Measurements from ENCODE around the gene RRAGC.

The RRAGC gene, protein sequence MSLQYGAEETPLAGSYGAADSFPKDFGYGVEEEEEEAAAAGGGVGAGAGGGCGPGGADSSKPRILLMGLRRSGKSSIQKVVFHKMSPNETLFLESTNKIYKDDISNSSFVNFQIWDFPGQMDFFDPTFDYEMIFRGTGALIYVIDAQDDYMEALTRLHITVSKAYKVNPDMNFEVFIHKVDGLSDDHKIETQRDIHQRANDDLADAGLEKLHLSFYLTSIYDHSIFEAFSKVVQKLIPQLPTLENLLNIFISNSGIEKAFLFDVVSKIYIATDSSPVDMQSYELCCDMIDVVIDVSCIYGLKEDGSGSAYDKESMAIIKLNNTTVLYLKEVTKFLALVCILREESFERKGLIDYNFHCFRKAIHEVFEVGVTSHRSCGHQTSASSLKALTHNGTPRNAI

DNA sequence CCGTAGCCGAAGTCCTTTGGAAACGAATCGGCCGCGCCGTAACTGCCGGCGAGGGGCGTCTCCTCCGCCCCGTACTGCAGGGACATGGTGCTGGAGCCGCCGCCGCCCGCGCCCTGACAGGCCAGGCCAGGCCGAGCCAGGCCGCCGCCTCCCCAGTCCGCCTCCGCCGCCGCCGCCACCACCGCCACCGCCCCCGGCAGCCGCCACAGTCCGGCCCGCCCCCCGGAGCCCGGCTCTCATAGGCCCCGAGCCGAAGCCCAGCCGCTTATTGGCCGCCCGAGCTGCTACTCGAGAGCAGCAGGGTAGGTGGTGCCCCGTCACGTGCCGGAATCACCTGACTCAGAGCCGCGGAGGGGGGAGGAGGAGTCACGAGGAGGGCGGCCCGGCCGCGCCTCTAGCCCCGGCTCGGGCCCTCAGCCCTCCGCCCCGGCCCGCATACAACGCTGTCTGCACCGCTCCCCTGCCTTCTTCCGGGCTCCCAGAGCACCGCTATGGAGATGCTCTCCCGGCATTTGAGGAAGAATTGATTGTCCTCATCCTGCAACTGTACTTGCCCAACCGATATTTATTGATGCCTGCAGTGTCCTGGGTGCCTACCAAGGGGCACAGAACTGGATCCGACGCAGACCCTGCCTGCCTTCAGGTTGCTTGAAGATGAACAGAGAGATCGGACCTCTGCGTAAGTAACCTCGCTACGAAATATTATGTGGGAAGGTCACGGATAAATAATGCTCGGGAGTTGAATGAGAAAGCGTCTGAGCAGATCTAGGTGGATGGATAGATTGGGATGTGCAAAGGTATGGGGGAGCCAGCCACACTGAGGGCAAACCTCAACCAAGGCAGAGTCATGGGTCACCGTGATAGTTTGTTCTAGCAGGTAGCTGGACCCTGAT, at the start of gene RRAGC:
TSS of gene RRAGC (minus strand) at position 212 of the 893 bp plus-strand sequence. CDS start at position 86, 126 bp downstream.
- peak; percentile 98 for DNase-seq

DNA sequence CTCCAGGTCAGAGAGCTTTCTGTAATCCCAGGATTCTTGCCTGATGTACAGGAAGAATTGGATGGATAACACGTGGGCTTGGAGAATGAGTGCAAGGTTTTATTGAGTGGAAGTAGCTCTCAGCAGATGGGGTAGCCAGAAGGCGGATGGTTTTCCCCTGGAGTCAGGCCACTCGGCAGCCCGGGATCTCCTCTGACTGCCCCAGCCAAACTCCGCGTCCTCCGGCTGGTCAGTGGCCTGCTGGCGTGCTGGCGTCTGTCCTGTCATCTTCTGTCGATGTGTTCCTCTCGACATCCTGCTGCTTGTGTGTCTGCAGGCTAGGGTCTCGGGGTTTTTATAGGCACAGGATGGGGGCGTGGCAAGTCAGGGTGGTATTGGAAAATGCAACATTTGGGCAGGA, 49.2 kb upstream of the RRAGC start:
- DNase-seq, result no peak

DNA sequence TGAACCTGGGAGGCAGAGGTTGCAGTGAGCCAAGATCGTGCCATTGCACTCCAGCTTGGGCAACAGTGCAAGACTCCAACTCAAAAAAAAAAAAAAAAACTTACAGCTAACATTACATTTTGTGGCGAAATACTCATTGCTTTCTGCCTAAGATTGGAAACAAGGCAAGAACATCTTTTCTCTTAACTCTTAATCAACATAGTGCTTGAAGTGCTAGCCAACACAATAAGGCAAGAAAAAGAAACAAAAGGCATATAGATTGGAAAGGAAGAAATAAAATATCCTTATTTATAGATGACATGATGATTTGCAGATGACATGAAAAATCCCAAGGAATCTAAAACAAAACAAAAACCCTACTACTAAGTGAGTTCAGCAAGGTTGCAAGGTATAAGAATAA, 46.4 kb upstream of the RRAGC start:
- no peak for DNase-seq

DNA sequence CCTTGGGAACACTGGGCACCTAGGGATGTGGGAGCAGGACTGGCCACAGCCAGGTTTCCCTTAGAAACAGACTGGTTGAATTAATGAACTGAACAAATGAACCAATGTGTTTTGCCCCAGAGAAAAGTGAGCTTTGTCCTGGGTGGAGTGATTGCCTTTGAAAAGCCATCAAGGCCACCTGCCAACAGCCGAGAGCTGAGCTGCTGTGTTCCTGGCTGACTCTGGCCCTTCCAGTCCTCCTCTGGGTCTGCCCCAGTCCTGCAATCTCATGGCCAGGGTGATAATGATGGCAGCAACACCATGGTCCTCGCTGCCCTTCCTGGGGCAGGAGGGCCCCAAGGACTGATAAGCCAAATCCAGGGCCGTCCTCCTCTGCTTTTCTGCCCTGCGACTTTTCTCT, 40.0 kb upstream of the RRAGC start:
- no peak for DNase-seq

DNA sequence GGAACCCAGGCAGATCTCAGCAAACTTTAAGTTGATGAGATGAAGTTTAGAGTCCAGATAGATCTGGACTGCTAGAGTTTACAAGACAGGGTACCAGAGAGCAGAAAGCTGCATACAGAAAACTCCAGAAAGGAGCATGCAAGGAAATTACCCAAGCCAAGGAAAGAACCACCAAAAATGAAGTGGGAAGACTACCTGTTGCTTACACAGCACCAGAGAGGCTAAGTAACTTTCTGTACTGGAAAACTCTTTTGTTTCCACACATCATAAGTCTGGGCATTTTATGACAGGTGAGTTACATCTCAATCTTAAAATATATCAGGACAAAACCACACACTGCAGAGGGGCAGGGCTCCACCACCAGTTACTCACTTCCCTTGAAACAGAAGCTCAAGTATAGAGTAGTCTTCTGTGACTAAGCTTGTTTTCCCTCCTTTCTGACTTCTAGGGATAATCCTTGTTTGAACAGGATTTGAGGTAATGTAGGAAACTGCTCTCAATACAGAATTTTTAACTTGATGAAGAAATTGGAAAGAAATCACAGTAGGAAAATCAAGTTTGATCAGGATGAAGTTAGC, 39.2 kb upstream of the RRAGC start:
- DNase-seq, result peak; percentile 20

DNA sequence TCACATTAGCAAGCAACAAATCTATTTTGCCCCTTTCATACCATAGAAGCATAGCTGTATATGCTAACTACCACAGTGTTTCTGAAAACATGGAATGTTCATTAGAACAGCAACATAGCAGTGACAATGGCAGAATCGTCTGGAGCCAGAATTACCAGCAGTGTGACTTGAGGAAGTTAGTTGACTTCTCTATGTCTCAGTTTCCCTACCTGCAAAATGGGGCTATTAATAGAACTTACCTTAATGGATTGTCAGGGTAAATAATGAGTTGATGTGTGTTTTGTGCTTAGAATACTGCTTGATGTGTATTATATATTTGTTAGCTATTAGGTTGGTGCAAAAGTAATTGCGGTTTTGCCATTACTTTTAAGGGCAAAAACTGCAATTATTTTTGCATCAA, 36.6 kb upstream of the RRAGC start:
- no peak for DNase-seq

DNA sequence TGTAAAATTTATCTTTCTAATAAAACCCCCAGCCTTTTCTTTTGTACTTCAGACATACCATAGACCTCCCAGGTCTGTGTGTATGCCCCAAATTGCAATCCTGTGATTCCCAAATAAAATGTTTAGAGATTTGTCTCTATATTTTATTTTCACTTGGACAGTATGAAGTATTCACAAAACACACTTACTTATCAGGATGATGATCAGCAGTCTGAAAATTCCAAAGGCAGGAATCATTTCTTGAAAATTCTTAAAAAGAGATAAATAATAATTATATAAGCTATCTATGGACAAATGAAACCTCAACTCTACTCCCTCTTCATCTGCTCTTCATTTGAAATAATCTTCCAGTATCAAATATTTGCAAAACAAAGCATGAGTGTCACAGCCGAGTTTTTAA, 33.4 kb upstream of the RRAGC start:
- DNase-seq, result peak; percentile 7

DNA sequence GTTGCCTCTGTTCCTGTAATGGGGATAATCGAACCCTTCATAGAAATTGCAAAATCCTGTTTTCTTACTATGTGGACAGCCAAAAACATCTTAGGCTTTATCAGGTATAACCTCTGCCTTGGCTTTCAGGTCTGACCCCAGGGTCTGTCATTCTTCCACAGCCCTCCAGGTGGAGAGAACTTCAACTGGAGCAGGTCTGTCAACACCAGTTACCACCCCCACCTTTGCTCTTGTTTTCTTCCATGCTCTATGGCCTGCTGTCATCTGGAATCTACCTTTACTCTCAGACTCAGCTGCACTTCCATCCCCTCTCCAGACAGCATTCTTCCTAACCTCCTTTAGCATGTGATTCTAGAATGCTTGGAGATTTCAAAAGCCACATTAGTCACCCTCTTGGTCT, 32.2 kb upstream of the RRAGC start:
- no peak for DNase-seq

DNA sequence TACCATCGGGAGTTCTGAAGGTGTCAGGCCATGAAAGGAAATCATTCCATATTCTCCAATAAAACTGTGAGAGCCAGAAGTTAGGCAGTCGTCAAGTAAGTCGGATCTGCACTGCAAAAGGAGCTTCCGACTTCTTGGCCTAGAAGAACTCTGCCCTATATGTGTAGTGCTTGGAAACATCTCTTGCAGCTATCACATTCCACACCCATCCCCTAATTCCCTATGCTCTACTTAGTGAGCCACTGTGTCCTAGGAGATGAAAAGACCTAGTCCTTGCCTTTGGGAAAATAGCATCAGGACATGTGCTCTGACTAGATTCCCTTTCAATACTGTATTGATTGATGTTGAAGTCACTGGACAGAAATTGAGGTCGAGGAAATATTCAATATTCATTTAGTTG, 30.0 kb upstream of the RRAGC start:
- no peak for DNase-seq

DNA sequence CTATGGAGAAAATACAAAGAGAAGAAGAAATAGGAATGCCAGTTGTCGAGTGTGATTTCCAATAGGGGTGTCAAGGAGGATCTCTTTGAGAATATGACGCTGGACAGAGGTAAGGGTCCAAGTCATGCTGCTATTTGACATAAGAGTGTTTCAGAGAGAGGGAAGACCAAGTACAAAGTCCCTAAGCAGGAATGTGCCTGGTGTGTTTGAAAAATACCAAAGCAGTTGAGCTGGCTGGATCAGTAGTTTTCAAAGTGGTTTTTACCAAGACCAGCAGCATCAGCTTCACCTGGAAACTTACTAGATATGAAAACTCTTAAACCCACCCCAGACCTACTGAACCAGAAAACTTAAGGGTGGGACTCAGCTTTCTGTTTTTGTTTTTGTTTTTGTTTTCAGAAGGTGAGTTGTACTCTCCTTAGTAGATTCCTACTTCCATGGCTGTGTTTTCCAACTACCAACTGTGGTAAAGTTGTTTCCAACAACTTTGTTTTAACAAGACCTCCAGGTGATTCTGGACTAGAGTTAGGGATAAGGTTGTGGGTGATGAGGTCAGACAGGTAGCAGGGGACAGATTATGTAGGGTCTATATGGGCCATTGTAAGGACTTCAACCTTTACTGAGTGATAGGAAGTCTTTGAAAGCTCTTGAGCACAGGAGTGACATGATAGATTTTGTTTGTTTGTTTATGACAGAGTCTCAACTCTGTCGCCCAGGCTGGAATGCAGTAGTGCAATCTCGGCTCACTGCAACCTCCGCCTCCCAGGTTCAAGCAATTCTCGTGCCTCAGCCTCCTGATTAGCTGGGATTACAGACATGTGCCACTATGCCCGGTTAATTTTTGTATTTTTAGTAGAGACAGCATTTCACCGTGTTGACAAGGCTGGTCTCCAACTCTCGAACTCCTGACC, 29.1 kb upstream of the RRAGC start:
- no peak for DNase-seq

DNA sequence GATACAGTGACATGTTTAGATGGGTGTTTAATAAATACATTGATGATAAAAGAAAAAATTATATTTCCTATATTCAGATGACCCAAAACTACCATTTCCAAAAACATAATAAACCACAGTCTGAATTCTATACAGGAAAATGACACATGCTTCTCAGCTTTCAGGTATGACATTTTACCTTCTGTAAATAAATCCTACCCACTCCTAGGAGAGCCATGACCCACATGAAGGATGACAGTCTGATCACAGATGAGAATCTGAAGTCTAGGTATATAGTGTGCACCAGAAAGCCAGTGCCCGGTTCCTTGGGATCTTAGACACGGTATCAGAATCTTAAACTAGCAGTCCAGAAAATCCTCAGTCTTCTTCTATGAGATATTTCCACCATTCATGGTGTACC, 25.5 kb upstream of the RRAGC start:
- no peak for DNase-seq

DNA sequence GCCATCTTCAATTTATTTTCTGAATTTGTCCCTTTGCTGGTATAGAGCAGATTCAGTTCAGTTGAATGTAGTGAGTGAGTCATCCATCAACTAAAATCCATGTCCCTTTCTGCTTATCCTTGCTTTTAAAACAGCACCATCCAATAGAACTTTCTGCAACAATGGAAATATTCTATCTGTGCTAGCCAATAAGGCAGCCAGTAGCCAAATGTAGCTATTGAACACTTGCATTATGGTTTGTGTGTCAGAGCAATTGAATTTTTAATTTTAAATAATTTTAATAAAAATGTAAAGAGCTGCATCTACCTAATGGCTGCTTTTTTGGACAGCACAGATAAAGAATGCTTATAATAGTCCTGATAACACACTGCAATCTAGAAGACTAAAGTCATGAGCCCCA, 21.9 kb upstream of the RRAGC start, which contains the start of gene GJA9:
TSS of gene GJA9 (minus strand) at position 101 of the 400 bp plus-strand sequence. CDS start 5,489 bp downstream, outside the sequence.
- DNase-seq, result no peak

DNA sequence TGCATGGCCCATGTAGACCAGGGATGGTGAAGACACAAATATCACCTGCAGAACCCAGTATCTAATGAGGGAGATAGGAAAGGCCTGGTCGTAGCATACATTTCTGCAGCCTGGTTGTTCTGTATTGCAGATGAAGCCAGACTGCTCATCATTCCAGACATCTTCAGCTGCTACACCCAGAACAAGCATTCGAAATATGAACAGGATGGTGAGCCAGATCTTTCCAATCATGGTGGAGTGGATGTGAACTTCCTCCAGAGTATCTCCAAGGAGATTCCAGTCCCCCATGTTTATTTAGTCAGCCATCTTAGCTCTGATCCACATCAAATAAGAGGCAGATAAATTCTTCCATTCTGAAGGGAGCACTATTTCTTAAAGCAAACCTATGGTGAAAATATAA, 16.2 kb upstream of the RRAGC start:
- no peak for DNase-seq

DNA sequence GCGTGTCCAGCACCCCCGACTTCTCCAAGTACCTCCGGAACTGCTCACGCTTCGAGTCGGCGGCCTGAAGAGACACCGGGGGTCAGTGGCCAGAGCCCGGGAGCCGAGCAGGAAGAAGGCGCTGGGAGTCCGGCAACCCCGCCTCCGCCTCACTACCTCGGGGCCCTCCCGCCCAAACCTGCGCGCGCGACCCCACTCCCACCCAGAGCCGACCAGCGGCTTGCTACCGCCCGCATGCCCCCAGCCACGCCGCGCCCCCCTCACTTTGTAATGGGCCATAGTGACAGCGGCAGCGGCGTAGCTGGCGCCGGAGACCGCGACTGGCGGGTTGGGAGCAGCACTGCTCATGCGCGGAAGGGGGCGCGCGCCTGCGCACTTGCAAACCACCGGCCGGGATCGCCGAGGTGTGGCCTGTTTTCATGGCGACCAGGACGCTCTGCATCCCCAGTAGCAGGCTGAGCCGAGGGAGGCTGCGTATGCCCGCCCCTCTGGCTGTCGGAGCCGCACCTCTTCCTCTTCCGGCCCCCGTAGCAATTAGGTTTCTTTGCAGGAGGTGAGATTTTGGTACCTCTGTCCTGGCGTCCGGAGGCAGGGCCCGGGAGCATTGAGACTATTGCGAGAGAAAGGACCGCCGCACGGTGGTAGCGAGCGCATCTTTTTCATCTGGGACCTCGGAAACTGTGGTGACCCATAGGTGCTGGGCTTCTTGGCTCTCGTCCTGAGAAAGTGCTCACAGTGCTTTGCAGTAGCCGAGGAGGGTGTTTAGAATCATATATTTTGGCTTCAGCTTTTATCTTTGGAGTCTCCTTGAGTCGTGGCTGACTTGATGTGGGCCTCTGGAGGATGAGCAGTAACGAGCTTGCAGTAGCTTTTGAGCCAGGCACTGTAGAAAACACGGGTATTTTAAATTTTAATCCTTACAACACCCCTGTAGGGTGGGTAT, 13.7 kb upstream of the RRAGC start, which contains the start of gene MYCBP:
TSS of gene MYCBP (minus strand) at position 322 of the 943 bp plus-strand sequence. CDS start at position 279, 43 bp downstream.
- peak; percentile 93 for DNase-seq

DNA sequence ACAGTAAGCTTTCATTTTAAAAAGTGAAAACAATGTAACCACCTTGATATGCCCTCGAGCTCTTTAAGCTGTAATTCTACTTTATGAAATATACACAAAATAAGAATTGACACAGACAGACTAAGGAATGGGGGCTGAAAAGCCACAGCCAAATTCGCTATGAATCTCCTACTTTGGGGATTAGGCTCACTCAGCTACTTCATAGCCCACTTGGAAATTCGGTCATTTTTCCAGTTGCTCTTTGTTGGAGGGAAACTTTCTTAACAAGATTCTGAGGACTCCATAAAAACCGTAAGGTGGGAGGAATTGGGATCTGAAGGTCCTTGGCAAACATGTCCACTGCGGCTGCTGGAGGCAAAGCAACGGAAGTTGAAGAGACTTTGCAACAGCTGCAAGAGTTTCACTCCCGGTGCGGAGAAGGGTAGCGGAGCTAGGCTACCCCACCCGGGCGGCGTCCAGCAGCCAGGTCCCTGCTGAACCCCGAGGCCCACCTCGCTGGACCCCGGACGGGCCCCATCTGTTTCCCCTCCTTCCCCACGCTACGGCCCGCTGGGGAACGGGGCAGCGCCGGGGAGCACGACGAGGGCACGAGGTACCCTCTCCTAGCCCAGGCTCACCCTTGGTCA, 12.9 kb upstream of the RRAGC start:
- DNase-seq, result peak; percentile 6

DNA sequence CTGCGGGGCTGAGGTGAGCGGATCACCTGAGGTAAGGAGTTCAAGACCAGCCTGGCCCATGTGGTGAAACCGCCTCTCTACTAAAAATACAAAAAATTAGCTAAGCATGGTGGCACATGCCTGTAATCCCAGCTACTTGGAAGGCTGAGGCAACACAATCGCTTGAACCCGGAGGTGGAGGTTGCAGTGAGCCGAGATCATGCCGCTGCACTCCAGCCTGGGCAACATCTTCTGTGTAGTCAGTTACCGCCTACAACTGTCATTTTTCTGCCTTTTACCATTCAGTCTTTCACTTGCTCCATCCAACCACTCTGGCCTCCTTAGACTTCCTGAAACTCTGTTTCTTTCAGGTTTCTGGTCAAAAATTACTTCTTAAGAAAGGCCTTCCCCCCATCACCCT, 11.4 kb upstream of the RRAGC start:
- no peak for DNase-seq

DNA sequence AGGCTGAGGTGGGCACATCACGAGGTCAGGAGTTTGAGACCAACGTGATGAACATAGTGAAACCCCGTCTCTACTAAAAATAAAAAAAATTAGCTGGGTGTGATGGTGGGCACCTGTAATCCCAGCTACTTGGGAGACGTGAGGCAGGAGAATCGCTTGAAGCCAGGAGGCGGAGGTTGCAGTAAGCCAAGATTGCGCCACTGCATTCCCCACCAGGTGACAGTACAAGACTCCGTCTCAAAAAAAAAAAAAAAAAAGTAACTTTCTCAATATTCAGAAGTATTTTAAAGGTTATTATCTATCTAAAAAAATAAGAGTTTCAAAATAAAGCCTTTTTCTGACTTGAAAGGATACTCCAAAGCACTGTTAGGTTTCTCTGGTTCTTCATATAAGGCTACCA, 7.6 kb upstream of the RRAGC start:
- DNase-seq, result no peak

DNA sequence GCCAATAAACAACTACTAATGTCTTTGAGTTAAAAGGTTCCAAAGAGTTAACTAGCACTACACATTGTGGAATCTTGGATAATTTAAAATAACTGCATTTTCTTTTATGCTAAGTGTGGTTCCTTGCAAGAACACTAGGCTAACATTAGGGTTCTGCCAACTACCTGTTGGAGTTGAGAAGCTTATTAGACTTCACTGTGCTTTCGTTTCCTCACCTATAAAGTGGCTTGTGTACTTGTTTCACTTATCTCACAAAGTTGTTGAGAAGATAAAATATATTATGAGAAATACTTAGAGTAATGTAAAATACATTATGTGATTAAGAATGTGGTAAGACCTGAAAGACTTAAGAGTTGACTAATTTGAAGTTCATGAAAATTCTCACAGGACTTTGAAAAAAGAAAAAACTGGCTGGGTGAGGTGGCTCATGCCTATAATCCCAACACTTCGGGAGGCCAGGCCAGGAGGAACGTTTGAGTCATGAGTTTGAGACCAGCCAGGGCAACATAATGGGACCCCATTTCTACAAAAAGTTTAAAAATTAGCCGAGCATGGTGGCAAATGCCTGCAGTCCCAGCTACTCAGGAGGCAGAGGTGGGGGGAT, 5.6 kb upstream of the RRAGC start:
- DNase-seq, result no peak

DNA sequence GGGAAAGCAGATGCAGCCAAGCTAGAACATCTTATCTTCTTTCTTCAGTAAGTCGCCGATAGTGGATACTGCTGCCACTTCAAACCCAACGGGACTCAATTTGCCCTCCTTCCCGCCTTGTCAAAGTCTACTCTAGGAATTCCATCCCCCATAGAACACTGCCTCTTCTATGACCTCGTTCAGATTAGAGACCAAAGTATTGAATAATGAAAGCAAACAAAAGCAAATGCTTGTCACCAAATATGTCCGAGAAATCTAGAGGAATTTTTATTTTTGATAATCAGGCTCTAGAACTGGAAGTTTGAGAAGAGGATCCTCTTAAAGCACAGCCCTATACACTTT, 853 bp upstream of the RRAGC start:
- peak; percentile 10 for DNase-seq

DNA sequence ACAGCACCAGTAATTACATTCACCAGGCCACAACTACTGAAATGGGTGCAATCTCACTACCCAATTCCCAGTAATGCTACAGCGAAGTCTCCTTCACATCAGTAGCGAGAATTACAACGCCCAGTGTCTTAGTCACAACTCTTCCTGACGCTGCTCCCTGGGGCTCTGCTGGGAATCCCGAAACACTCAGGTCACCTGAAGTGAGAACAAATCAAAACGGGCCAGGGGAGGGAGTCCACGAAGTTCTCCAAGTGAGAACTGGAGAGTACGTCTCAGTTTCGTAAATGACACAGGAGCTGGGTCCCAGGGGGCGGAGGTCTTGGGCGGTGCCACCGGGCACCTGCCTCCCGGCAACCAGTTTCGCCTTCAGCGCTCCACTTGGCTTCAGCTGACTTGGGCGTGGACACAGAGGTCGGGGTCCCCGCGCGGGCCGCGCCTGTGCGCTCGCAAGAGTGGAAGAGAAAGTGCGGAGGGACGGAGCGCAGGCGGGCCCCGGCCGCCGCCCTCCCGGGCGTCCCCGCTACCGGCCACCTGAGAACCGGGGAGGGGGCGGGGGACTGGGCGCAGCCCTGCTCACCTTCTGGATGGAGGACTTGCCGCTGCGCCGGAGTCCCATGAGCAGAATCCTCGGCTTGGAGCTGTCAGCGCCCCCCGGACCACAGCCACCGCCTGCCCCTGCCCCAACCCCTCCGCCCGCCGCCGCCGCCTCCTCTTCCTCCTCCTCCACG, 575 bp downstream of the RRAGC start:
- peak; percentile 45 for DNase-seq

Measured in fibroblast of skin of right quadriceps (primary cell).